SK-MEL-5 (cell line): ENCODE data around the gene PPP6R1. TPM values are rescaled to one million over a fixed set of nuclear protein-coding genes. Genes with fewer than 3 reads are reported as not detected.
"Not testable (repeated sequence)": the region's sequence is repeated elsewhere in the genome, so short reads cannot be mapped to it uniquely, and the experiment has no call there.

Experiments used
- DNase-seq: peaks from one replicate; pipeline ENCODE4 v3.0.0-alpha.2; 2016; ENCODE audit warnings: low read depth, low spot score
- in situ Hi-C: cut with HindIII; loops from 2 replicates; pipeline ENCODE4 v1.10.0; 2016; ENCODE audit warnings: low sequenced_read_pairs, high pct_unique_total_duplicates, low pct_unique_long_range_greater_than_20kb
- total RNA-seq: library from RNA; depleted of rRNA; stranded (reverse); fragments of >200 nt; shearing (Covaris generic); gene quantifications from 2 replicates; pipeline ENCODE4 v1.2.3, GENCODE V29; 2014

Gene PPP6R1
- total RNA-seq, 1 experiment from 2014 or later = 33.7 TPM

GRCh38 chr19:55216461-55217198 lies 42.2 kb downstream of the PPP6R1 start:
- in situ Hi-C loops = no loop called here
- peak; percentile 98 for DNase-seq

DNA sequence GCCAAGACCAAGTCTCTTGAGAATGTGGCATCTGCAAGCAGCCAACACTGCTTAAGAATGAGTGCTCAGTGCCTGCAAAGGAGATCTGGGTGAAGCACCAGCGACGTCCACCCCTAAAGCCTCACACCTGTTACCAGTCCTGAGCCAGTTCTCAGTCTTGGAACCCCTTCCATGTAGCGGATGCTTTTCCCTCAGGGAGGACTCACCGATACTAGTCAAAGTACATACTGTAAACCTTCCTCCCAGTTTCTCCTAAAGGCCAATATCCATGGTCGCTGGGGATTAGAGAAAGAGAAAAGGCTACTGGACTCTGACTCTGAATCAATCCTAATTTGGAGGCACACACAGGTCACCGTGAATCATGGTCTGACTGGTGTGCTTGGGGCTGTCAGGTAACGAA lies 45.3 kb downstream of the PPP6R1 start:
- in situ Hi-C loops = no loop called here
- no peak for DNase-seq

DNA sequence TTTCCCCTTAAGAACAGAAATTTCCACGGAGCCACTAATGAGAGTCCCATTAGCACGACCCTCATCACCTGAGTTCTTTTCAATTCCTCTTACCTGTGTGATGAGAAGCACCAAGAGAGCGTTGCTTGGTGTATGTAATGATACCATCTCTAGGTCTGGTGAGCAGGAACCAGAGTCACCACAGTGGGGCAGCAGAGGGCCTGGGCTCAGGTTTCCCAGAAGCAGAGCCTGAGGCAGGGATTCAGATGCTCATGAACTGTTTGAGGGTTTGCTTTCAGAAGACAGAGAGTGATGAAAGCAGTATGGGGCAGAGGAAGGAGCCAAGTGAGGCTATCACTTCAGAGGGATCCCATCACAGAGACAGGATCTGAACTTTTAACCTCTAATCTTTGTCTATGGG lies 46.4 kb downstream of the PPP6R1 start:
- peak; percentile 74 for DNase-seq
- in situ Hi-C loops = no loop called here

- in situ Hi-C loops = no loop called here
- no peak for DNase-seq
Measured at GRCh38 chr19:55209693-55210472, 48.9 kb downstream of the PPP6R1 start.

GRCh38 chr19:55208880-55209692 lies 49.7 kb downstream of the PPP6R1 start, which contains the start of gene PTPRH:
Gene PTPRH, minus strand, starts transcription at chr19:55209501. Its CDS starts 68 bp downstream, at chr19:55209433.
- in situ Hi-C loops = no loop called here
- no peak for DNase-seq

DNA sequence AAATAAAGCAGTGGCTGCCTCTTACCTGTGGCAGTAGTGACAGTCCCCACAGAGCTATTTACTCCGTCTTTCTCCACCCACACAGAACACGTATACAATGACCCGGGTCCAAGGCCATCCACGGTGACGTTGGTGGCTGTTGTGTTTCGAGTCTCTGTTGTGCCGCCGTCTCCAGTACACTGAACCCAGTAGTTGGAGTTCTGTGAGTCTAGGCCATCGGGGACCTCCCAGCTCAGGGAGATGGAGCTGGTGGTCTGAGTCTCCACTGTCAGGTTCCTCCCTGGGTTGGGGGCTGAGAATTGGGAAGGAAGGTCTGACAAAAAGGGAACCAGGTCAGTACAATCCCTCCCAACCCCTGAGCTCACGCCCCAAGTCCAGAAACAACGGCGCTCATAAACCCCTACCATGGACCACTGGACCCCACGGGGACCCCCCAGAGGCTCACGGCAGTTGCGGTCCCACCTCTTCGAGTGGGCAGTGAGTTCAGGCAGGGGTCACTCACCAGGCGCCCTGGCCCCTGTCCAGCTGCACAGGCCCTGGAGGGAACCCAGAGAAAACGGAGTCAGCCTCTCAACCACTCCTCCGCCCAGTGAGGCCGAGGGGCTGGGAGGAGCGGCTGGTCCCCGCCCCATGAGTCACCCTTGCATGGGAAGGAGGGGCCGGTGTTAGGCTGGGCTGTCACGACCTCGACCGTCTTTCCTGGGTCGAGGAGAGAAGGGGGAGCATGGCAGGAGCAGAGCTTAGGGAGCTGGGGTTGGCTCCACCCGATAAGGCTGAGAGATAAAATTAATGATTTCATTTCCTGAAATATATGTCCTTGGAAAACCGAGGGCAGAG lies 51.9 kb downstream of the PPP6R1 start:
- peak; percentile 85 for DNase-seq
- in situ Hi-C loops = no loop called here

DNA sequence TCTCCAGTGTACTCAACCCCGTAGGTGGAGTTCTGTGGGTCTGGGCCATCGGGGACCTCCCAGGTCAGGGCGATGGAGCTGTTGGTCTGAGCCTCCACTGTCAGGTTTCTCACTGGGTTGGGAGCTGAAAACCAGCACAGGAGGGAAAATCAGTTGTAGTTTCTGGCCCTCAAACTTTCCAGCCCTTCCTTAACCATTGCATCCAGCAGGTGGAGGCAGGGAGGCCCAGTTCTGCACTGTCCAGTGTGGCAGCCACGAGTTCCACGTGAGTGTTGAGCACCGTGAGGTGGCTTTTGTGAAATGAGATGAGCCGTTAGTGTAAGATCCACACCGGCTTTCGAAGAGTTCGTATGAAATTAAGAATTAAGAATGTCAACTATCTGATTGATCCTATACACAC lies 56.6 kb downstream of the PPP6R1 start:
- DNase-seq = peak; percentile 27
- in situ Hi-C loops = not testable (repeated sequence)

GRCh38 chr19:55199620-55200204 lies 59.1 kb downstream of the PPP6R1 start:
- in situ Hi-C loops = no loop called here

DNA sequence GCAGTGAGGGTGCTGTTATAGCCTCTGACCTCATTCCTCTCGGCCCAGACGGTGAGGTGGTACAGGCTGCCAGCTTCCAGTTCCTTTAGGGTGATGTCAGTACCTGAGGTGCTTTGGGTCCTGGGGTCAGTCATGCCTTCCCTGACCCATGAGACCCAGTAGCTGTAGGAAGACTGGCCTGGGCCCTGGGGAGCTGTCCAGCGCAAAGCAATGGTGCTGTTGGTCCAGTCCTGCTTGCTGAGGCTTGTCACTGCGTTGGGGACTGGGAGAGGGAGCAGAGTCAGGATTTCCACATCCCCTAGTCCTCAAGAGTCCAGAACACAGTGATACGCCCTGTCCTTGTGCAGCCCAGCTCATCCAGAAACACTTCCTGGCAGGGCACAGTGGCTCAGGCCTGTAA lies 60.2 kb downstream of the PPP6R1 start:
- DNase-seq = no peak
- in situ Hi-C loops = no loop called here

More at GRCh38 chr19:55199620-55200204, 59.1 kb downstream of the PPP6R1 start:
- DNase-seq = no peak

GRCh38 chr19:55197528-55197927 lies 61.3 kb downstream of the PPP6R1 start:
- in situ Hi-C loops = no loop called here
- DNase-seq = peak; percentile 48

DNA sequence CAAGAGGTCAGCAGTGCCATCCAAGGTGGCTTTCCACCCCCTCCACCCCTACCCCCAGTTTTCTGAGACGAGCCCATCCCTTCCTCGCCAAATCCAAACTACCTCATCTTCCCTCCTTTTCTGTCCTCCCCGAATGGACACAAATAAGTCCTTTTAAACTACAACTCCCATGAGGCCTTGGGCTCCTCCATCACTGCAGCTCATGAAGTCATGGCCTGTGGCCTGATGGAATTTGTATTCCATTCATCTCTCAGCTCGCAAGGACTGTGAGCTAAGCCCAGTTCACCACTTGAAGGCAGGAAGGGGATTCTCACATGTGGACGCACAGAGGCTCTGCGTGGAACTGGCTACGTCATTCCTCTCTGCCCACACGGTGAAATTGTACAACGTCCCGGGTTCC lies 62.0 kb downstream of the PPP6R1 start:
- in situ Hi-C loops = no loop called here
- DNase-seq = peak; percentile 42

DNA sequence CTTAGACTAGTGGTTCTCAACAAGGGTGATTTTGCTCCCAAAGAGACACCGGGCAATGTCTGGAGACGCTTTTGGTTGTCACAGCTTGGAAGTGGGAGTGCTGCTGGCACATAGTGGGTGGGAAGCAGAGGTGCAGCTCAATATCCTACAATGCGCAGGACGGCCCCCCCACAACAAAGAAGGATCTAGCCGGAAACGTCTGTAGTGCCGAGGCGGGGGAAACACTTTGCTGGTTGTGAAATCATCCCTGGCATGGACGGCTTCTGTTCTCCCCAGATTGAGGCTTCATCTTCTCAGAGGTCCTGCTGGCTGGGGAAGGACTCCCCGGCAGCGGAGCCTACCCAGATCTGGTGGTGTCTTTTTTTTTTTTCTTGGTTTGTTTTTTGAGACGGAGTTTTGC lies 65.3 kb downstream of the PPP6R1 start:
- DNase-seq = no peak
- in situ Hi-C loops = no loop called here

GRCh38 chr19:55189403-55189835 lies 69.4 kb downstream of the PPP6R1 start:
- in situ Hi-C loops = no loop called here

GRCh38 chr19:55188625-55189024 lies 70.2 kb downstream of the PPP6R1 start:
- in situ Hi-C loops = no loop called here
- peak; percentile 54 for DNase-seq

More at GRCh38 chr19:55189403-55189835, 69.4 kb downstream of the PPP6R1 start:
- peak; percentile 99 for DNase-seq

- no peak for DNase-seq
Measured at GRCh38 chr19:55186080-55186479, 72.7 kb downstream of the PPP6R1 start.

GRCh38 chr19:55181740-55182139 lies 77.1 kb downstream of the PPP6R1 start:
- no peak for DNase-seq
- in situ Hi-C loops = no loop called here

More at GRCh38 chr19:55186080-55186479, 72.7 kb downstream of the PPP6R1 start:
- in situ Hi-C loops = no loop called here
